AG09309 (cell line): ENCODE data around the gene SLC15A5.

Source experiments
- DNase-seq: peaks from one replicate; pipeline ENCODE4 v3.0.0-alpha.2; 2010; ENCODE audit warnings: low read depth
- H3K4me3 ChIP-seq: 2 replicates; pipeline ENCODE4 v1.5.1; 2011; ENCODE audit warnings: mild to moderate bottlenecking, low read depth, low read length, moderate library complexity; ENCODE audit not compliant: control insufficient read depth
- TF ChIP-seq, protein P1 (sequence below): IDR thresholded peaks from 2 replicates; pipeline ENCODE4 v1.5.1; 2011; ENCODE audit warnings: mild to moderate bottlenecking, low read depth, low read length, inconsistent platforms; ENCODE audit not compliant: insufficient read depth, control insufficient read depth; ENCODE audit errors: missing control alignments

The SLC15A5 gene, protein sequence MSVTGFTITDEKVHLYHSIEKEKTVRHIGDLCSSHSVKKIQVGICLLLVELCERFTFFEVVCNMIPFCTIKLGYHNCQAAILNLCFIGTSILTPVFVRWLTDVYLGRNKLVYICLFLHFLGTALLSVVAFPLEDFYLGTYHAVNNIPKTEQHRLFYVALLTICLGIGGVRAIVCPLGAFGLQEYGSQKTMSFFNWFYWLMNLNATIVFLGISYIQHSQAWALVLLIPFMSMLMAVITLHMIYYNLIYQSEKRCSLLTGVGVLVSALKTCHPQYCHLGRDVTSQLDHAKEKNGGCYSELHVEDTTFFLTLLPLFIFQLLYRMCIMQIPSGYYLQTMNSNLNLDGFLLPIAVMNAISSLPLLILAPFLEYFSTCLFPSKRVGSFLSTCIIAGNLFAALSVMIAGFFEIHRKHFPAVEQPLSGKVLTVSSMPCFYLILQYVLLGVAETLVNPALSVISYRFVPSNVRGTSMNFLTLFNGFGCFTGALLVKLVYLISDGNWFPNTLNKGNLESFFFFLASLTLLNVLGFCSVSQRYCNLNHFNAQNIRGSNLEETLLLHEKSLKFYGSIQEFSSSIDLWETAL

DNA sequence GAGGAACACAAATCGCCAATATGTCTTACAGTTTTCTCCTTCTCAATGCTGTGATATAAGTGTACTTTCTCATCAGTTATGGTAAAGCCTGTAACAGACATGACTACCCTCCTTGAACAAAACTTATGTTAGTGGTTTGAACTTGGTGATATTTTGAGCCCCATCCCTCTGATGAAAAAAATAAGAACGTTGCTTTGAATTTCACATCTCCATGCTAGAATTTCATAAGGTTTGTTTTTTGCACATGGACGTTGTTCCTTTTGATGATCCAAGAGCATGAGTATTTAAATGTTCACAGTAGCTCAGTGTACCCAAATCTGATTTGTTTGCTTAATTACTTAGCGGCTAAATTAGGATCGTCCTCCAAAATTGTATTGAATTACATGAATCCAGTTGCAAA is at the start of gene SLC15A5:
Gene SLC15A5 (minus strand): TSS at position 101 of the 400 bp plus-strand sequence. CDS start 0 bp downstream, at position 101.
- TF ChIP-seq, protein P1, sequence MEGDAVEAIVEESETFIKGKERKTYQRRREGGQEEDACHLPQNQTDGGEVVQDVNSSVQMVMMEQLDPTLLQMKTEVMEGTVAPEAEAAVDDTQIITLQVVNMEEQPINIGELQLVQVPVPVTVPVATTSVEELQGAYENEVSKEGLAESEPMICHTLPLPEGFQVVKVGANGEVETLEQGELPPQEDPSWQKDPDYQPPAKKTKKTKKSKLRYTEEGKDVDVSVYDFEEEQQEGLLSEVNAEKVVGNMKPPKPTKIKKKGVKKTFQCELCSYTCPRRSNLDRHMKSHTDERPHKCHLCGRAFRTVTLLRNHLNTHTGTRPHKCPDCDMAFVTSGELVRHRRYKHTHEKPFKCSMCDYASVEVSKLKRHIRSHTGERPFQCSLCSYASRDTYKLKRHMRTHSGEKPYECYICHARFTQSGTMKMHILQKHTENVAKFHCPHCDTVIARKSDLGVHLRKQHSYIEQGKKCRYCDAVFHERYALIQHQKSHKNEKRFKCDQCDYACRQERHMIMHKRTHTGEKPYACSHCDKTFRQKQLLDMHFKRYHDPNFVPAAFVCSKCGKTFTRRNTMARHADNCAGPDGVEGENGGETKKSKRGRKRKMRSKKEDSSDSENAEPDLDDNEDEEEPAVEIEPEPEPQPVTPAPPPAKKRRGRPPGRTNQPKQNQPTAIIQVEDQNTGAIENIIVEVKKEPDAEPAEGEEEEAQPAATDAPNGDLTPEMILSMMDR, result no peak

DNA sequence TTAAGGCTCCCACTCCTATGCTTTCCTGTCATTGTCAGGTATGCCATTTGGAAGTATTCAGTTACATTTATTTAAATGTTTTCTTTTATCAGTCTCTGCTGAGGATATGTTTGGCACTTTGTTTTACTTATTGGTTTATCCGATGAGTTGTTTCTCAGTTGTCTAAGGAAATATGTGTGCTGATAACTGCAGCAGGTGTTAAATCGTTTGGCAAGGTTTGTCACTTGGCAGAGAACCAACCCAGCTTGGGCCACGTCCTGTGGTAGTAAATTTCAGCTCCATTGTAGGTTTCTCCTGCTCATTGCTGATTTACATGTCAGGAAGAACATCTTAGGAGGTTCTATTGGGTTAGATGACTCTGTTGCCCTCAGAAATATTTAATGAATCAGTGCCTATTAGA is 47.9 kb upstream of the SLC15A5 start:
- TF ChIP-seq, protein P1, result no peak
- no peak overlapping the region for H3K4me3 ChIP-seq
- no peak for DNase-seq

More for the DNA sequence above, at the start of gene SLC15A5:
- no peak within 1 kb of the TSS for H3K4me3 ChIP-seq
- DNase-seq, result no peak

DNA sequence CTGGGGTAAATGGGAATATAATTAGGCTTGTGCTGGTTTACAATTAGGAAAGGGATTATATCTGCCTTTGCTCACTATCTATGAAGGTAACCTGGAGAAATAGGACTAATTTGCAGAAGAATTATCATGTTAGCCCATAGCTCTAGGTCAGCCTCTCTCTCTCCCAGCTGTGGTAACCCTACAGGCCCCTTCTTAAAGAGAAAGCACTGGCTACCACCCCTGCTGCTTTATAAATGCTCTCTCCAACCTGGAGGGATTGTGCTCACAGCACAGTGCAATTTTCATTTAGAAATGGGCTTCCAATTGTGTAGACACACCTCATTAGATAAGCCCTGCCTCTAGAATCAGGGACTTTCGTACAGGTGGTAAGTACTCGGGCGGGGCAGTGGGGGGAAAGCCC is 47.3 kb upstream of the SLC15A5 start:
- no peak for DNase-seq
- H3K4me3 ChIP-seq, result no peak overlapping the region
- TF ChIP-seq, protein P1, result no peak

DNA sequence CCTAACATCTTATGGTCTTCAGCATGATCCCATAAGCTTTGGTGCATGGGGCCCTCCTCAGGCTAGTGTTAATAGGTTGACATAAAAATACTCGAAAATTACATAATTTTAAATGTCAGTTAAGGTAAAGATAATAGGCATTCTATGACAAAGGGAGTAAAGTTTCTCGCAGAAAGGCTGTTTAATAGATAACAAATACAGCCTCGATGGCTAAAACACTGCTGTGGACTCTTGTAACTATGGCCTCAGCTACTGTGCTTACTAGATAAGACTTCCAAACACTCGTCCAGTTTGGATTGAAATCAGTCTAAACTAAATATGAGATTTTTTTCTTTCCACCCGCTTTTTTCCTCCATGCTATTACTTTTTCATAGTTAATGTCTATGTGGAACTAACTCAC is 46.8 kb upstream of the SLC15A5 start:
- DNase-seq, result no peak
- TF ChIP-seq, protein P1, result no peak
- H3K4me3 ChIP-seq, result no peak overlapping the region

DNA sequence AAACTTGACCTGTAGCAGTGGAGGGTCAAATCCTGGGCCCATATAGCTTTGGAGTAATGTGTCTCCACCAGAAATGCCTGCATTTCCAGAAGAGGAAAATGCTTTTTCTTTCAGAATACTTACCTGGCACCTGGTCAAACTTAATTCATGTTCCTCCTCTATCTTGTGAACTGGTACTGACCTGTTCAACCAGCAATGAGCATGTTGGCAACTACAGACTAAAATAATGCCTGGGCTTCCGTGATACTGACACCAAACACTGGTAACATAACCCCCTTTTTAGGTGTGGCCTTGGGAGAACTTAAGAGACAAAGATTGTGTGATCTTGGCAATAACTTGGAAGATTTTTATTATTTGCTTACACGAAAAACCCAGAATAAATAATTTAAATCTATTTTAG is 46.2 kb upstream of the SLC15A5 start:
- H3K4me3 ChIP-seq, result no peak overlapping the region
- TF ChIP-seq, protein P1, result no peak
- DNase-seq, result no peak

DNA sequence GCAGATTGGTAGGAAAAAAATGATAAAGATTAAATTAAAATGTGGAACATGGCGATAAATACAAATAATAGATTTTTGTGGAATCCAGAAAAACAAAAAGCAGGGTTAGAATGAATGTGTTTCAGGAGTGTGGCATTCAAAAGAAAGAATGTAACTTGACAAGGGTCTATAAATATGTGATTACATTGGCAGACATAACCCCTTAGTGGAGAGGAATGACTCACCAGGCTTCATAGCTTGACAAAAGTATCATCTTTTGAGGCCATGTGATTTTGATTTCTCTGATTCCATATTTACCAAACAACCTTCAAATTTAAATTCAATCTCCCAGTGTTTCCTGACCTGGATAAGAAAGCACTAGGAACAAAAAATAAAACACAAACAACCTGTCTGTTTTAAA is 45.5 kb upstream of the SLC15A5 start:
- no peak overlapping the region for H3K4me3 ChIP-seq
- TF ChIP-seq, protein P1, result no peak
- no peak for DNase-seq
